LNCaP clone FGC (cell line): ENCODE measurements around the gene ICA1L.
"Not testable (repeated sequence)": the region's sequence is repeated elsewhere in the genome, so short reads cannot be mapped to it uniquely, and the experiment has no call there.

Source experiments
- DNase-seq: peaks from one replicate; pipeline ENCODE4 v3.0.0-alpha.2; 2011; ENCODE audit warnings: low read depth
- H3K4me3 ChIP-seq: 2 replicates; pipeline ENCODE4 v1.5.1; 2011; ENCODE audit warnings: mild to moderate bottlenecking, low read depth, low read length, control low read depth
- CTCF ChIP-seq: IDR thresholded peaks from 2 replicates; pipeline ENCODE4 v1.5.1; 2012; ENCODE audit warnings: mild to moderate bottlenecking; ENCODE audit not compliant: control insufficient read depth, insufficient read depth; ENCODE audit errors: extremely low read depth

Gene ICA1L

GRCh38 chr2:202818321-202818720 is 53.2 kb downstream of the ICA1L start:
- no peak overlapping the region for H3K4me3 ChIP-seq
- no peak for DNase-seq
- TF ChIP-seq CTCF = no peak

DNA sequence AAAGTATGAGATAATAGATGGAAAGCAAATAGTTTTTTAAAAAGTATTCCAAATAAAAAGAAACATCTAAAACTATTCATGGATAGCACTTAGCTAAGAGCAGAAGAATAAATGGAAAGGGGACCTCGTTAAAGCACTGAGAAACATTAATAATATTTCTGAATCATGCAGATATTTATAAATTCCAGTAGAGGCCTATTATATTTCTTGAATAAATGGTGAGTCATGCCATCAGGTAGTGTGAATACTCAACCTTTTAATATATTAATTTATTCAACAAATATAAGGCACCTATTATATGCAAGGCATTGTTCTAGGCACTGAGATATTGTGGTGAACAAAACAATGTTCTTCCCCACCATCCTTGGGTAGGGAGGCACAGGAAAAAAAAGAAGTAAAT is 53.8 kb downstream of the ICA1L start:
- TF ChIP-seq CTCF = no peak
- no peak for DNase-seq
- H3K4me3 ChIP-seq = no peak overlapping the region

DNA sequence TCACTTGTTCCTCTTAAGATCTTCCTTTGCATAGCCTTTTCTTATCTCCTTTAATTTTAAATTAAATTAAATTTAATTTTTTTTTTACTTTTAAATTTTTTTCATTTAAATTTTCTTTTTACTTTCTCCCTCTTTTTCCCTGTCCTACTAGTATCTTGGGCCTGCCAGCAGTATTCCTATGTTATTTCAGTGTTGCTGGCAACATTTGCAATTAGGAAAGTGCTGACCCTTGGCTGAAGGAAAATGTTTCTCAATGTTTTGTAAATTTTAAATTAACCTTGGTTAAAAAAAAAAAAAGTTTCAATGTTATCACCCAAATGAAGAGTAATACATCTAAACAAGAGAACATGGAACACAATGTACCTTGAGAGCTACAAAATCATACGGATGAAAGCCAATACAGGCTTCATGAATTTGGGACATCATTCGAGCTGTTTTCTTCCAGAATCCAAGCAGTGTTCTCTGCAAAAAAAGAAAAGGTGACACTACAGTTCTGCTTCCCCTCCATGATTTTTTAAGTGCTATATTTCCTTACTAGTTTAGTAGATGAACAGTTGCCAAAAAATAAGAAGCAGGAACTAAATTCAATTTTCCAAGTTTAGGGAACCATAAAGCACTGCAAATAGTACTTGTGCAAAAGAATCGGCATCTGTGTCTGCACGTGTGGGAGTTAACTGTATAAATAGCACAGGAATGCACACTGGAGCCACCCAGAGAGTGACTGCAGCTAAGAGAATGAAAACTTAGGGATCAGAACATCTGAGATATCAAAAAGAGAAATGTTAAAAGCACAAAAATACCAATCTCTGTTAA is 55.8 kb downstream of the ICA1L start:
- no peak for DNase-seq
- no peak overlapping the region for H3K4me3 ChIP-seq
- TF ChIP-seq CTCF = no peak

GRCh38 chr2:202814226-202814625 is 57.3 kb downstream of the ICA1L start:
- no peak for TF ChIP-seq CTCF
- no peak for DNase-seq
- no peak overlapping the region for H3K4me3 ChIP-seq

DNA sequence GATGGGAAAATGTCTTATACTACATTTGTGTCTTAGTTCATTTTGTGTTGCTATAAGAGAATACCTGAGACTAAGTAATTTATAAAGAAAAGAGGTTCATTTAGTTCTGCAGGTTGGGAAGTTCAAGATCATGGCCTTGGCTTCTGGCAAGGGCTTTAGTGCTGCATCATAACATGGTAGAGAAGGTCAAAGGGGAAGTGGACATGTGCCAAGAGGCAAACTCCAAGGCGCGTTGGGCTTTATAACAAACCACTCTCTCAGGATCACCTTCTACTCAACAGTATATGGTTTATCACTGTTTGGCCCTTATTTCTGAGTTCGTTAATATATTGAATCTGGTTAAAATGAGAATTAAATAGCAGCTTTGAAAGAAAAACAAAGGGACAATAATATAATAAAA is 58.2 kb downstream of the ICA1L start:
- no peak for TF ChIP-seq CTCF
- no peak for DNase-seq
- no peak overlapping the region for H3K4me3 ChIP-seq

DNA sequence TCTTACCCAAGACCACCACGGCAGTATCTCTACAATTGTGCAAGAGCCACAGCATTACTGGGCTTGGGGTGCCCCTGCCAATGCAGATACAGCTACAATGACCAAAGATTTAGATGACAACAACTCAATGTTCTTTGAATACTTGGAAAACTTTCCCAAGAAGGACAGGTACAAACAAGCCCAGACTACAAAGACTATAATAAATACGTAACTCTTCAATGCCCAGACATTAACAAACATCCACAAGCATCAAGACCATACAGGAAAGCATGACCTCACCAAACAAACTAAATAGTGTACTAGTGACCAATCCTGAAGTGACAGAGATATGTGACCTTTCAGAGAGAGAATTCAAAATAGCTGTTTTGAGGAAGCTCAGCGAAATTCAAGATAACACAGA is 62.8 kb downstream of the ICA1L start:
- TF ChIP-seq CTCF = no peak
- no peak for DNase-seq
- H3K4me3 ChIP-seq = no peak overlapping the region

GRCh38 chr2:202807431-202808138 is 64.0 kb downstream of the ICA1L start:
- H3K4me3 ChIP-seq = not testable (repeated sequence)
- peak; percentile 74 for DNase-seq

DNA sequence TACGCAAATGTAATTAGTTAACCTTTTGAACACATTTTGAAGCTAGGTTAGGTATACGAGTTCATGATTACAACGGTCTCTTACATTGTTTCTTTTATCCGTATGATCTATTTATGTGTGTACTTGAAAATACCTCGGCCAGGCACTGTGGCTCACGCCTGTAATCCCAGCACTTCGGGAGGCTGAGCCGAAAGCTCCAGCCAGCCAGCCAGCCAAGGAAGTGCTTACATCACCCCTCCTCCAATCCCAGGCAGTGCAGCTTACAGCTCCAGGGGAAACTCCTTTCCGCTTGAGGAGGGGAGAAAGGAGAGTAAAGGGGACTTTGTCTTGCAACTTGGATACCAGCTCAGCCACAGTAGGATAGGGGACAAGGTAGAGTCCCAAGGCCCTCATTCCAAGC is 65.7 kb downstream of the ICA1L start:
- not testable (repeated sequence) for H3K4me3 ChIP-seq, DNase-seq
